ENCODE results near the gene IFITM2.

Gene IFITM2

GRCh38 chr11:292211-293121 lies 15.2 kb upstream of the IFITM2 start:
- no peak overlapping the region for H3K4me3 ChIP-seq
- no peak for DNase-seq (ENCODE audit: low spot score)
- no peak overlapping the region for H3K27ac ChIP-seq
- no peak for TF ChIP-seq CTCF (IDR thresholded peaks at IDR 0.05)

GRCh38 chr11:293271-293851 lies 14.3 kb upstream of the IFITM2 start:
- DNase-seq (ENCODE audit: low spot score) = no peak
- TF ChIP-seq CTCF (IDR thresholded peaks at IDR 0.05) = no peak

GRCh38 chr11:293852-294661 lies 13.6 kb upstream of the IFITM2 start:
- Histone ChIP-seq H3K4me3 (no peak overlapping the region), H3K27ac (no peak overlapping the region)
- DNase-seq (ENCODE audit: low spot score) = no peak
- TF ChIP-seq CTCF (IDR thresholded peaks at IDR 0.05) = no peak

More at GRCh38 chr11:293271-293851, 14.3 kb upstream of the IFITM2 start:
- H3K27ac ChIP-seq = no peak overlapping the region
- H3K4me3 ChIP-seq = no peak overlapping the region

GRCh38 chr11:294780-295179 lies 12.8 kb upstream of the IFITM2 start:
- Histone ChIP-seq H3K27ac (no peak overlapping the region), H3K4me3 (no peak overlapping the region)
- no peak for TF ChIP-seq CTCF (IDR thresholded peaks at IDR 0.05)
- no peak for DNase-seq (ENCODE audit: low spot score)

GRCh38 chr11:295351-296170 lies 12.1 kb upstream of the IFITM2 start:
- no peak for TF ChIP-seq CTCF (IDR thresholded peaks at IDR 0.05)
- no peak for DNase-seq (ENCODE audit: low spot score)
- no peak overlapping the region for H3K27ac ChIP-seq
- H3K4me3 ChIP-seq = no peak overlapping the region
